Psoas muscle (tissue), 8 donors: ENCODE measurements around the gene NAP1L1. TPM values are rescaled to one million over a fixed set of nuclear protein-coding genes. Genes with fewer than 3 reads are reported as not detected.

Experiments
- ATAC-seq, 4 donors: fragments of 200-7000 bp; cut with Tn5 transposase; one replicate each; pipeline ENCODE4 v1.9.1; 2020; ENCODE audit warnings: moderate library complexity in 3 of 4, mild to moderate bottlenecking in 2 of 4
- DNase-seq, 2 donors: peaks; one replicate each; pipeline ENCODE4 v3.0.0-alpha.2; 2020
- H3K27ac ChIP-seq: fragments of 200-600 bp; one replicate; pipeline ENCODE4 v1.8.0; 2022
- H3K27me3 ChIP-seq, 3 donors: fragments of 200-600 bp in 1 of 3; one replicate each; pipeline versions ENCODE4 v1.6.1 to v1.8.0; 2013 to 2022; ENCODE audit warnings: low read length in 2 of 3, mild to moderate bottlenecking in 2 of 3, moderate library complexity in 1 of 3; ENCODE audit not compliant: insufficient read depth in 3 of 3
- H3K36me3 ChIP-seq, 2 donors: fragments of 200-600 bp in 1 of 2; one replicate each; pipeline versions ENCODE4 v1.6.1 to v1.8.0; 2013 to 2022; ENCODE audit warnings: low read depth in 1 of 2, mild to moderate bottlenecking in 1 of 2, moderate library complexity in 1 of 2; ENCODE audit not compliant: insufficient read depth in 1 of 2
- H3K4me1 ChIP-seq: fragments of 200-600 bp; one replicate; pipeline ENCODE4 v1.8.0; 2022
- H3K4me3 ChIP-seq: fragments of 200-600 bp; one replicate; pipeline ENCODE4 v1.8.0; 2022; ENCODE audit warnings: mild to moderate bottlenecking
- H3K9me3 ChIP-seq: fragments of 200-600 bp; one replicate; pipeline ENCODE4 v1.8.0; 2022
- whole genome bisulfite sequencing, 3 donors: extraction: QIAGEN DNeasy Blood & Tissue Kit; methylation state at CpG; one replicate each; pipeline versions ENCODE4 v1.1.6 to v1.1.7; 2013; 5-methylcytosine and 5-hydroxymethylcytosine counted together
- intact Hi-C, 2 donors: fragments of 100-400 bp; cut with DNase I; formaldehyde crosslinking; loops; one replicate each; pipeline versions ENCODE4 v1.11.0 to v1.14.2; 2022
- polyA plus RNA-seq, 3 donors: library from polyadenylated mRNA; stranded (reverse); fragments of 200-250 nt; gene quantifications; one replicate each; pipeline ENCODE4 v1.2.3, GENCODE V29; 2013
- total RNA-seq, 4 donors: library from RNA; stranded (reverse); fragmentation: NEBNext Ultra II Directional in 2 of 4; extraction: Animal tissue kit (Norgen Biotek cat#: 25700) in 2 of 4; gene quantifications; one replicate each; pipeline versions ENCODE4 v1.2.1 to v1.2.4, GENCODE V29; 2021 to 2023
- TF ChIP-seq, protein P1 (sequence below): fragments of 200-600 bp; IDR thresholded peaks from one replicate; pipeline ENCODE4 v1.8.0; 2022; ENCODE audit warnings: antibody characterized with exemption
- donor health status: healthy with polysubstance abuse.
- donor health status: DM: no; HTN: no; CAD: no; lungs with moderate emphysema.
- donor health status: Bipolar disorder and iron deficiency.
- donor health status: healthy.
- donor health status: DM: yes; HTN: yes; CAD: no.
- donor health status: DM: no; HTN: no; CAD: no.
- donor health status: DM: no; HTN: no; CAD: no.
- donor health status: DM: yes; HTN: yes; CAD: no.

The NAP1L1 gene
- total and polyA plus RNA-seq, 7 donors: 201 to 341 (median 281) TPM

DNA sequence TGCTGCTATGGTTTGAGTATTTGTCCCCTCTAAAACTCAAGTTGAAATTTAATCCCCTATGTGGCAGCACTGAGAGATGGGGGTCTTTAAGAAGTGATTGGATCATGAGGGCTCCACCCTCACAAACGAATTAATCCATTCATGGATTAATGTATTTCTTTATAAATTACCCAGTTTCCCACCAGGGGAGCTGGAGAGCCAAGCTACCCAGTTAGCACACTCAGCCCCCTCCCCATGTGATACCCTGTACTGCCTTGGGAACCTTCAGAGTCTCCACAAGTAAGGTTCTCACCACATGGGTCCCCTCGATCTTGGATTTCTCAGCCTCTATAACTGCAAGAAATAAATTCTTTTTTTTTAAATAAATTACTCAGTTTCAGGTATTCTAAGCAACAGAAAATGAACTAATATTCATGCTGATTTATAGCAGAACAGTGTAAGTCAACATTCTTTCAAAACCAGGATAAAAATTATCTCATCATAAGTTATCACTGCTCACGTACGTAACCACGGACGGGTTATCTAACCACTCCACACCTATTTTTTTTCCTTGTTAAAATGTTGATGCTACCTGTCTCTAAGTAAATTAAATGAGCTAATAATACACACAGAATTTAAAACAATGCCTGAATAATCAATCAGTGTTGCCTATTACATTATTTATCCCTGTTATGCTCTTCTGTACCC, 3.6 kb downstream of the NAP1L1 start:
- Histone ChIP-seq H3K27ac (no peak overlapping the region), H3K9me3 (peaks cover 8% of the 10 kb centered on the region), H3K4me1 (peaks cover 17% of the 10 kb centered on the region), H3K36me3 (no peaks in the 10 kb centered on the region), H3K27me3 (no peaks in the 10 kb centered on the region), H3K4me3 (no peak overlapping the region)
- no peak for ATAC-seq
- intact Hi-C loops: loop anchor here (5.0 to 10.0 kb wide), 4 partner anchors 266 to 484 kb away; partner anchors contain the start of gene BBS10 (in 2 of the 2)
- DNase-seq: no peak
- TF ChIP-seq, protein P1, sequence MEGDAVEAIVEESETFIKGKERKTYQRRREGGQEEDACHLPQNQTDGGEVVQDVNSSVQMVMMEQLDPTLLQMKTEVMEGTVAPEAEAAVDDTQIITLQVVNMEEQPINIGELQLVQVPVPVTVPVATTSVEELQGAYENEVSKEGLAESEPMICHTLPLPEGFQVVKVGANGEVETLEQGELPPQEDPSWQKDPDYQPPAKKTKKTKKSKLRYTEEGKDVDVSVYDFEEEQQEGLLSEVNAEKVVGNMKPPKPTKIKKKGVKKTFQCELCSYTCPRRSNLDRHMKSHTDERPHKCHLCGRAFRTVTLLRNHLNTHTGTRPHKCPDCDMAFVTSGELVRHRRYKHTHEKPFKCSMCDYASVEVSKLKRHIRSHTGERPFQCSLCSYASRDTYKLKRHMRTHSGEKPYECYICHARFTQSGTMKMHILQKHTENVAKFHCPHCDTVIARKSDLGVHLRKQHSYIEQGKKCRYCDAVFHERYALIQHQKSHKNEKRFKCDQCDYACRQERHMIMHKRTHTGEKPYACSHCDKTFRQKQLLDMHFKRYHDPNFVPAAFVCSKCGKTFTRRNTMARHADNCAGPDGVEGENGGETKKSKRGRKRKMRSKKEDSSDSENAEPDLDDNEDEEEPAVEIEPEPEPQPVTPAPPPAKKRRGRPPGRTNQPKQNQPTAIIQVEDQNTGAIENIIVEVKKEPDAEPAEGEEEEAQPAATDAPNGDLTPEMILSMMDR: no peak
- WGBS, 3 donors: 83 to 87% (median 84%) methylated on average over 6 of the region's 6 CpGs

DNA sequence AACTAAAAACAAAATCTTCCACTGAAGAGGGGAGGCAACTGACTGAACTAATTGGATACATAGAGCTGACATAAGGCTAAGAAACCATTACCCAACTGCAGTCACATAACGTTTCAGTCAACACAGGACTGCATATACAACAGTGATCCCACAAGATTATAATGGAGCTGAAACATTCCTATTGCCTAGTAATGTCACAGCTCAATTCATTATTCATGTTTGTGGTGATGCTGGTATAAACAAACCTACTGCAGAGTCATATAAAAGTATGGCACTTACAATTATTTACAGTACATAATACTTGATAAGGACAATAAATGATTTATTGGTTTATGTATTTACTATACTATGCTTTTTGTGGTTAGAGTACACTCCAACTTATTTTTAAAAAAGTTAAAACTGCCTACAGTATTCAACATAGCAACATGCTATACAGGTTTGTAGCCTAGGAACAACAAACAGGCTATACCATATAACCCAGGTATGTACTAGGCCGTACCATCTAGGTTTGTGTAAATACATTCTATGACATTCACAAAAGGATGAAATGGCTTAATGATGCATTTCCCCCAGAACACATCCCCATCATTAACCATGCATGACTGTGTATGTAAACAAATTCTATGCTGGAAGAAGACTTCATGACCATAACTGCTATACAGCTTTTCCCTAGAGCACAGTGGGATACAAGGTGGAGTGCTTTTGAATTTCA, 4.3 kb downstream of the NAP1L1 start:
- Histone ChIP-seq H3K9me3 (peaks cover 8% of the 10 kb centered on the region), H3K27ac (no peak overlapping the region), H3K4me3 (no peak overlapping the region), H3K4me1 (peaks cover 23% of the 10 kb centered on the region), H3K36me3 (no peaks in the 10 kb centered on the region), H3K27me3 (no peaks in the 10 kb centered on the region)
- no peak for DNase-seq
- 91 to 92% (median 91%) methylated on average over 2 of the region's 2 CpGs for WGBS, 3 donors
- TF ChIP-seq, protein P1: no peak
- ATAC-seq: no peak
- intact Hi-C loops: loop anchor here (5.0 to 10.0 kb wide), 4 partner anchors 267 to 485 kb away; partner anchors contain the start of gene BBS10 (in 2 of the 2)

DNA sequence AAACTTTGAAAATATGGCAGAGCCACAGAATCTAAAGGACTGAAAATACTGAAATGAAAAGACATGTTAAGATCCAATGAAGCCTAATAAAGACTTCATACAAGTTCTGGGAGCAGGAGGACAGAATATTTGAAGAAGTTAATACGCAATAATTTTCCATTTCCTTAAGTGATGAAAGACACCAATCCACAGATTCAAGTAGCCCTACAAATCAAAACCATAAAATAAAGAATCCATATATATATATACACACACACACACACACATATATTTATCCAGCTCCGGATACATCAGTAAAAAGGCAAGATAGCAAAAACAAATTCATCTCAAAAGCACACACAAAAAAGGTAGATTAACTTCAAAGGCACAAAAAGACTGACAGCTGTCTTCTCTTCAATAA, 5.7 kb downstream of the NAP1L1 start:
- H3K4me1 ChIP-seq: peaks cover 37% of the 10 kb centered on the region
- DNase-seq (no peak), ATAC-seq (no peak)
- H3K27ac ChIP-seq: no peak overlapping the region
- WGBS, 3 donors: 90 to 95% (median 94%) methylated on average over 2 of the region's 2 CpGs
- H3K9me3 ChIP-seq: peaks cover 8% of the 10 kb centered on the region
- no peaks in the 10 kb centered on the region for H3K27me3 ChIP-seq
- H3K36me3 ChIP-seq: no peaks in the 10 kb centered on the region
- intact Hi-C loops: no loop called here
- TF ChIP-seq, protein P1: no peak
- no peak overlapping the region for H3K4me3 ChIP-seq

DNA sequence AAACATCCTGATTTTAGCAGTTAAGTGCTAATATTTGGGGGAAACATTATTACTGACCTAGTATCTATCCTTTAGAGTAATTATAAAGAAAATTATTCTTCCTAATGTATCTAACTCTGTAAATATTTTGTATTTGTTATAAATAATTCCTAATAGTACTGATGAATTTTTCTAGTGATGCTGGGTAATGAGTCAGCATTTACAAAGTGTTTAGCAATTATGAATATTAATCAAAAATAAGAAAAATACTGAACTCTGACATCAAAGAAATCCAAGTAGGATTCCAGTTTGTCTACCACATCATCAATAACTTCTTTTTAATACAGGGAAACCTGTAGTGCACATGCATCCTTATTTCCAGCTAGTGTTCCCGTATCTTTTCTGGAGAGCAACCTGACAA, 9.0 kb downstream of the NAP1L1 start:
- Histone ChIP-seq H3K9me3 (peaks cover 8% of the 10 kb centered on the region), H3K27ac (no peak overlapping the region), H3K27me3 (no peaks in the 10 kb centered on the region), H3K4me1 (peaks cover 45% of the 10 kb centered on the region), H3K36me3 (peaks cover 2 to 4% of the 10 kb centered on the region in 2 donors), H3K4me3 (no peak overlapping the region)
- 84 to 100% (median 98%) methylated on average over 1 of the region's 1 CpG for WGBS, 3 donors
- ATAC-seq (no peak), DNase-seq (no peak)
- intact Hi-C loops: no loop called here
- TF ChIP-seq, protein P1: no peak
